Heart left ventricle (tissue), 16 donors: ENCODE measurements around the gene FGFRL1. TPM values are rescaled to one million over a fixed set of nuclear protein-coding genes. Genes with fewer than 3 reads are reported as not detected.

Source experiments
- ATAC-seq, 4 donors: fragments of 200-7000 bp; cut with Tn5 transposase; one replicate each; pipeline ENCODE4 v1.9.1; 2020 to 2022; ENCODE audit warnings: moderate library complexity in 4 of 4, mild to moderate bottlenecking in 3 of 4, moderate number of reproducible peaks in 1 of 4
- DNase-seq, 5 donors: peaks; one replicate each; pipeline ENCODE4 v3.0.0-alpha.2; 2020
- H3K27ac ChIP-seq, 12 donors: fragments of 200-600 bp; sonication (generic) in 4 of 12; one replicate each; pipeline versions ENCODE4 v1.5.0 to v1.8.0; 2016 to 2022; ENCODE audit warnings: mild to moderate bottlenecking in 2 of 12
- H3K27me3 ChIP-seq, 9 donors: fragments of 200-600 bp; sonication (generic) in 2 of 9; one replicate each; pipeline versions ENCODE4 v1.5.1 to v1.8.0; 2016 to 2022; ENCODE audit warnings: mild to moderate bottlenecking in 3 of 9
- H3K36me3 ChIP-seq, 9 donors: fragments of 200-600 bp; sonication (generic) in 2 of 9; one replicate each; pipeline versions ENCODE4 v1.5.0 to v1.8.0; 2018 to 2022; ENCODE audit warnings: mild to moderate bottlenecking in 2 of 9
- H3K4me1 ChIP-seq, 12 donors: fragments of 200-600 bp; sonication (generic) in 4 of 12; one replicate each; pipeline versions ENCODE4 v1.5.0 to v1.8.0; 2016 to 2022; ENCODE audit warnings: mild to moderate bottlenecking in 3 of 12
- H3K4me3 ChIP-seq, 12 donors: fragments of 200-600 bp; sonication (generic) in 4 of 12; one replicate each; pipeline versions ENCODE4 v1.5.0 to v1.8.0; 2017 to 2022; ENCODE audit warnings: mild to moderate bottlenecking in 9 of 12, moderate library complexity in 4 of 12
- H3K9me3 ChIP-seq, 12 donors: fragments of 200-600 bp; sonication (generic) in 4 of 12; one replicate each; pipeline versions ENCODE4 v1.5.0 to v1.8.0; 2016 to 2022; ENCODE audit warnings: mild to moderate bottlenecking in 1 of 12
- POLR2A ChIP-seq, 2 donors: fragments of 450-650 bp; IDR thresholded peaks; one replicate each; pipeline ENCODE4 v1.6.1; 2017; ENCODE audit warnings: antibody characterized with exemption in 2 of 2, mild to moderate bottlenecking in 2 of 2, moderate library complexity in 2 of 2
- WGBS, 4 donors: extraction: QIAGEN DNeasy Blood & Tissue Kit in 2 of 4; methylation state at CpG; one replicate each; pipeline versions ENCODE4 v1.1.5 to v1.1.7; 2013 to 2018; 5-methylcytosine and 5-hydroxymethylcytosine counted together
- intact Hi-C, 10 donors: fragments of 100-400 bp; cut with DNase I; formaldehyde crosslinking; loops; one replicate each; pipeline versions ENCODE4 v1.11.1 to v1.14.2; 2022
- polyA plus RNA-seq, 2 donors: library from polyadenylated mRNA; stranded (reverse); fragments of 200-250 nt; gene quantifications; one replicate each; pipeline ENCODE4 v1.2.3, GENCODE V29; 2013
- total RNA-seq, 9 donors: library from RNA; depleted of rRNA in 2 of 9; stranded (reverse); fragments of >200 nt in 2 of 9; fragmentation: NEBNext Ultra II Directional in 3 of 9; extraction: Animal tissue kit (Norgen Biotek cat#: 25700) in 3 of 9; gene quantifications; one replicate each; pipeline versions ENCODE4 v1.1.0 to v1.2.4, GENCODE V29; 2016 to 2023
- TF ChIP-seq, protein P1 (sequence below), 12 donors: fragments of 200-600 bp; sonication (generic) in 4 of 12; IDR thresholded peaks; one replicate each; pipeline versions ENCODE4 v1.5.0 to v1.8.0; 2018 to 2022; ENCODE audit warnings: antibody characterized with exemption in 12 of 12, mild to moderate bottlenecking in 5 of 12
- donor health status: ischemic (EF 13 %, LVEDD 7.1; RV severe dilation, severe dysfunction).
- donor health status: healthy with polysubstance abuse.
- donor health status: DM: no; HTN: yes; CAD: no.
- donor health status: DM: no; HTN: no; CAD: no.
- donor health status: ischemic (EF 25% LVEDD 6.9; RV normal size, moderate dysfunction).
- donor health status: ischemic (EF 25% LVEDD 5.7; RV mildly dilated, moderate dysfunction).
- donor health status: healthy.
- donor health status: DM: yes; HTN: yes; CAD: no.
- donor health status: ischemic (EF 35%, LVEDD 5.7; RV mildly dilated, moderate dysfunction).
- donor health status: nonischemic (EF 11% LVEDD 7.7; RV severe dilation, severe dysfunction).
- donor health status: DM: yes; HTN: yes; CAD: no.
- donor health status: PGD.
- donor health status: ischemic (EF 29% LVEDD 5.4; RV normal size, mild dysfunction).
- donor health status: nonischemic (EF 23%, LVEDD 6.1; RV moderate dilation, normal function).

Gene FGFRL1
- total and polyA plus RNA-seq, 11 donors, result 23.6 to 90.7 (median 30.6) TPM

DNA sequence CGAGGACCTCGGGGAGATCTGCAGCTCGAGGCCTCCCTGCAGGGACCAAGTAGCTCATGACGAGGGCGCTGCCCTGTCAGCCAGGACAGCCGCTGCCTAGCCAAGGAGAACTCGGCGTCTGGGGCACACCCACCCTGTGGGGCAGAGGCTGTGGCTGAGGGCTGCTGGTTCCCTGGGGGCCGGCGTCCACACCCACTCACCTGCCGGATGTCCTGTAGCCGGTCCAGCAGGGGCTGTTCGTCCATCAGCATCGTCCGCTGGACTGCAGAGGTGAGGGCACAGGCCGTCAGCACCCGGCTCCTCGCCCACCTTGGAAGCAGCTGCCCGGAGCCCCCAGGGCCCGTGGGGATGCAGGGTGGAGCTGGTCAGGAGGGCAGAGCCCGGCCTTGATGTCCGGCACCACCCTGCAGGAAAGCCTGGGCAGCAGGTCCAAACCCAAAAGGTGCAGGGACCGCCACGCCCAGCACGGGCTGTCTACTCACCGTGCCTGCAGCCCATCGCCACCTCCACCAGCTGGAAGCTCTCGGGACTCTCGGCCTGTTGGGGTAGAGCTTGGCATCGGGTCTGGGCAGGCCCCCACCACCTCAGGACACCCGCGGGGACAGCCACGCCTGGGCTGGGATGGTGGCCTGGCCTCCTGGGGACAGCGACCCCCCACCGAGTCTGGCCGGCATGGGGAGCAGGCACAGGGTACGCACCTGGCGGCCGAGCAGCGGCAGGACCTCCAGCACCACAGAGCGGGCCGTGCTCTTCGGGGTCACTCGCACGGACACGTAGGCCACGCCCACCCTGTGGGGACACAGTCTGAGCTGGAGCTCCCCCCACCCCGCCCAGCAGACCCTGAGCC, 44.9 kb upstream of the FGFRL1 start:
- Histone ChIP-seq H3K27ac (no peak overlapping the region), H3K9me3 (no peaks in the 10 kb centered on the region), H3K36me3 (peaks cover 0 to 52% (median 9%) of the 10 kb centered on the region in 9 donors), H3K27me3 (peaks cover 0 to 13% (median 0%) of the 10 kb centered on the region in 9 donors), H3K4me3 (no peak overlapping the region), H3K4me1 (peaks cover 0 to 17% (median 3%) of the 10 kb centered on the region in 12 donors)
- intact Hi-C loops, result no loop called here
- DNase-seq, result peak in 3 of 5 donors; percentile 20 to 60 (median 24)
- 88 to 92% (median 91%) methylated on average over 22 to 48 of the region's 48 CpGs for whole genome bisulfite sequencing, 4 donors
- TF ChIP-seq POLR2A (IDR thresholded peaks at IDR 0.05), result no peak
- TF ChIP-seq, protein P1, sequence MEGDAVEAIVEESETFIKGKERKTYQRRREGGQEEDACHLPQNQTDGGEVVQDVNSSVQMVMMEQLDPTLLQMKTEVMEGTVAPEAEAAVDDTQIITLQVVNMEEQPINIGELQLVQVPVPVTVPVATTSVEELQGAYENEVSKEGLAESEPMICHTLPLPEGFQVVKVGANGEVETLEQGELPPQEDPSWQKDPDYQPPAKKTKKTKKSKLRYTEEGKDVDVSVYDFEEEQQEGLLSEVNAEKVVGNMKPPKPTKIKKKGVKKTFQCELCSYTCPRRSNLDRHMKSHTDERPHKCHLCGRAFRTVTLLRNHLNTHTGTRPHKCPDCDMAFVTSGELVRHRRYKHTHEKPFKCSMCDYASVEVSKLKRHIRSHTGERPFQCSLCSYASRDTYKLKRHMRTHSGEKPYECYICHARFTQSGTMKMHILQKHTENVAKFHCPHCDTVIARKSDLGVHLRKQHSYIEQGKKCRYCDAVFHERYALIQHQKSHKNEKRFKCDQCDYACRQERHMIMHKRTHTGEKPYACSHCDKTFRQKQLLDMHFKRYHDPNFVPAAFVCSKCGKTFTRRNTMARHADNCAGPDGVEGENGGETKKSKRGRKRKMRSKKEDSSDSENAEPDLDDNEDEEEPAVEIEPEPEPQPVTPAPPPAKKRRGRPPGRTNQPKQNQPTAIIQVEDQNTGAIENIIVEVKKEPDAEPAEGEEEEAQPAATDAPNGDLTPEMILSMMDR (IDR thresholded peaks at IDR 0.05), result no peak
- no peak for ATAC-seq

DNA sequence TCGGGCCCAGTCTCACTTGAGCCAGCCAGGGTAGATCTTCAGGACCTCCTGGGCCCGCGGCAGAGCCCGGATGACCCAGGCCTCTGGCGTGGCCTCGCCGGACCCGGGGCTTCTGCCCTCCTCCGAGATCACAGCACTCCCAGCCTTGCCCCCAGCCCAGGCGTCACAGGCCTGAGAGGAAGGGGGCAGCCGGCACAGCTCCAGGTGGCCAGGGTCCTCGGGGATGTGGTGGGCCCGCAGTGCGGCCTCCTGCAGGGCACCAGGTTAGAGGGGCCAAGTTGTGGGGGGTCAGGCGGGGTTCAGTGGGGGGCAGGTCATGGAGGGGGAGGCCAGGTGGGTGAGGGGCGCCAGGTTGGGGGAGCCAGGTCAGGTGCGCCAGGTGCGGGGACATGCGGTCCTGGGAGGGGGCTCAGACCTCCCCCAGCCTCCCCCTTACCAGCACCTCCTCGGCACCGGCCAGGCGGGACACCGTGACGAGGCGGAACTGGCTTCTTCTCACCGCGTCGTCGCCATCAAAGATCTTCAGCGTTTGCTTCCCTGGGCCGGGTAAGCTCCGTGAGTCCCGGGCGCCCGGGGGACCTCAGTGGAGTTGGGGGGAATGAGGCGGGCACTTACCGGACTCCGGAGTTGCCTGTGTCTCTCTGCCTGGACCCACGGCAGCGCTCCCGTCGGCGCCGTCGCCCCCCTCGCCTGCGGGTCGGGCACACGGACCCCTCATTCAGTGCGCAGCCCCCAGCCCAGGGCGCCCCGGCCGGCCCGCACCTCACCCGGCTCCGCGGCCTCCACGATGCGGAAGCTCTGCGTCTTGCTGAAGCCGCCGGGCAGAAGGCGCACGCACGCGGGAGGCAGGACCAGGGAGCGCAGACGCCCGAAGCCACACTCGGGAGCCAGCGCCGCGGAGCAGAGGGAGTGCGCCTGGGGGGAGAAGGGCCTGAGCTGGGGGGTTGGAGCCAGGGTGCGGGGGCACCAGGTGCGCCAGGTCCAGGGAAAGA, 44.0 kb upstream of the FGFRL1 start:
- Histone ChIP-seq H3K4me1 (peaks cover 1 to 27% (median 12%) of the 10 kb centered on the region in 12 donors), H3K27ac (no peak overlapping the region), H3K4me3 (peak overlapping the region in 1 of 12 donors; percentile 18), H3K36me3 (peaks cover 0 to 43% (median 4%) of the 10 kb centered on the region in 9 donors), H3K9me3 (no peaks in the 10 kb centered on the region), H3K27me3 (peaks cover 0 to 13% (median 0%) of the 10 kb centered on the region in 9 donors)
- 30 to 79% (median 53%) methylated on average over 25 to 76 of the region's 76 CpGs for WGBS, 4 donors
- TF ChIP-seq, protein P1 (IDR thresholded peaks at IDR 0.05), result no peak
- no peak for TF ChIP-seq POLR2A (IDR thresholded peaks at IDR 0.05)
- ATAC-seq (no peak), DNase-seq (peak in 3 of 5 donors; percentile 19 to 62 (median 35))
- intact Hi-C loops, result no loop called here

DNA sequence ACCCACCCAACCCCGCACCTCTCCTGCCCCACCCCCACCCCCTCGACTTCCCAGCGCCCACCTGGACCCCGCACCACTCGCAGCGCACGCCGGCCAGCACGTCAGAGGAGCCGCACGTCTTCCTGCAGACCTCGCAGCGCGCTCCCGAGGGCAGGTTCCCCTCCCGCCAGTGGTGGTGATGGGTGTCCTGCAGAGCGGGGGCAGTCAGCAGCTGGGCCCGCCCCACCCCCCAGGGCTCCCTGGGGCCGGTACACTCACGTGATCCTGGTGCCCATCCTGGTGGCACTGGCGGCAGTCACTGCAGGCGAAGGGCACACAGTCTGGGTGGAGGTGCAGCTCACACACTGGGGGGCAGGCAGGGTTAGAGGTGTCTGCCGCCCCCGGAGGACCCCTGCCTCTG, 43.2 kb upstream of the FGFRL1 start:
- Histone ChIP-seq H3K27me3 (peaks cover 0 to 13% (median 0%) of the 10 kb centered on the region in 9 donors), H3K9me3 (no peaks in the 10 kb centered on the region), H3K36me3 (peaks cover 0 to 36% (median 3%) of the 10 kb centered on the region in 9 donors), H3K27ac (no peak overlapping the region), H3K4me1 (peaks cover 6 to 33% (median 17%) of the 10 kb centered on the region in 12 donors), H3K4me3 (no peak overlapping the region)
- ATAC-seq (no peak), DNase-seq (peak in 1 of 5 donors; percentile 56)
- intact Hi-C loops, result no loop called here
- WGBS, 4 donors, result 26 to 47% (median 30%) methylated on average over 3 to 24 of the region's 24 CpGs
- TF ChIP-seq, protein P1 (IDR thresholded peaks at IDR 0.05), result no peak
- TF ChIP-seq POLR2A (IDR thresholded peaks at IDR 0.05), result no peak
